HCT116 (cell line): ENCODE results near the gene SOCS7. TPM values are rescaled to one million over a fixed set of nuclear protein-coding genes. Genes with fewer than 3 reads are reported as not detected.

Experiments used
- ATAC-seq: fragments of 200-7000 bp; cut with Tn5 transposase; 2 replicates; pipeline ENCODE4 v1.9.1; 2020; ENCODE audit warnings: mild to moderate bottlenecking, moderate library complexity
- BruUV-seq: library from RNA; stranded (reverse); fragments of 400-500 nt; replicated peaks from 2 replicates; lab custom pipeline; 2021; lab: Mats Ljungman, UMichigan
- CTCF ChIA-PET: fragments of 300-600 bp; sonication (Branson Sonifier 250); formaldehyde crosslinking; loops from one replicate; lab custom pipeline; 2021; ENCODE audit warnings: antibody characterized with exemption; lab: Charles Lee
- POLR2A ChIA-PET: fragments of 300-600, 350-600 bp; sonication (Branson Sonifier 250); formaldehyde crosslinking; loops from one replicate; lab custom pipeline; 2021; ENCODE audit warnings: antibody characterized with exemption; lab: Charles Lee
- RAD21 ChIA-PET, 2 experiments: fragments of 300-600 bp; sonication (Branson Sonifier 250); formaldehyde crosslinking; loops; one replicate each; lab custom pipeline; 2023; ENCODE audit warnings: low total read pairs in 2 of 2; ENCODE audit not compliant: uncharacterized antibody in 2 of 2, unreplicated experiment in 2 of 2, low non-redundant PET in 1 of 2; lab: Charles Lee
- DNase-seq: peaks from one replicate; pipeline ENCODE4 v3.0.0-alpha.2; 2010; ENCODE audit warnings: low read depth, low spot score
- H2AFZ ChIP-seq: fragments of 200-600 bp; shearing (Covaris generic), sonication (generic); 2 replicates; pipeline ENCODE4 v1.6.1; 2017; ENCODE audit warnings: low read depth, mixed run types, mixed read lengths, antibody characterized with exemption, low read length; ENCODE audit not compliant: poor library complexity, severe bottlenecking
- H3K27ac ChIP-seq: 2 replicates; pipeline ENCODE4 v1.5.1; 2012; ENCODE audit warnings: low read depth, low read length
- H3K27me3 ChIP-seq: fragments of 200-600 bp; sonication (generic); 2 replicates; pipeline ENCODE4 v1.6.1; 2016; ENCODE audit warnings: mixed run types, low read length, mixed read lengths; ENCODE audit not compliant: insufficient read depth
- H3K36me3 ChIP-seq, 2 experiments: fragments of 200-500 bp in 1 of 2; fragments of 200-600 bp in 1 of 2; sonication (Bioruptor generic) in 1 of 2; sonication (generic) in 1 of 2; 2 replicates each; pipeline versions ENCODE4 v1.5.1 to v1.6.1; 2014 to 2016; ENCODE audit warnings: low read length in 2 of 2, inconsistent platforms in 1 of 2, mixed read lengths in 1 of 2, mixed run types in 1 of 2; ENCODE audit not compliant: insufficient read depth in 2 of 2, control insufficient read depth in 1 of 2
- H3K4me1 ChIP-seq, 2 experiments: fragments of 200-600 bp in 1 of 2; sonication (generic) in 1 of 2; 2 replicates each; pipeline versions ENCODE4 v1.5.1 to v1.6.1; 2012 to 2017; ENCODE audit warnings: low read length in 2 of 2, inconsistent platforms in 1 of 2, mild to moderate bottlenecking in 1 of 2, mixed read lengths in 1 of 2, mixed run types in 1 of 2, moderate library complexity in 1 of 2; ENCODE audit not compliant: insufficient read depth in 2 of 2, control insufficient read depth in 1 of 2
- H3K4me2 ChIP-seq: fragments of 200-600 bp; sonication (generic); 2 replicates; pipeline ENCODE4 v1.6.1; 2017; ENCODE audit warnings: mixed run types, low read length, mixed read lengths
- H3K4me3 ChIP-seq, 2 experiments: fragments of 200-600 bp in 1 of 2; sonication (generic) in 1 of 2; replicated peaks in 1 of 2; 2 replicates each; pipeline ENCODE4 v1.5.1; 2011 to 2016; ENCODE audit warnings: low read length in 2 of 2, control low read depth in 1 of 2, low read depth in 1 of 2, mild to moderate bottlenecking in 1 of 2, mixed read lengths in 1 of 2, mixed run types in 1 of 2
- H3K79me2 ChIP-seq: fragments of 200-600 bp; sonication (generic); 2 replicates; pipeline ENCODE4 v1.6.1; 2017; ENCODE audit warnings: mild to moderate bottlenecking, mixed run types, low read length, moderate library complexity, mixed read lengths; ENCODE audit not compliant: insufficient read depth
- H3K9ac ChIP-seq: fragments of 200-600 bp; sonication (generic); 2 replicates; pipeline ENCODE4 v1.6.1; 2016; ENCODE audit warnings: low read length, mixed read lengths
- H3K9me2 ChIP-seq: fragments of 200-600 bp; sonication (generic), shearing (Covaris generic); 2 replicates; pipeline ENCODE4 v1.6.1; 2017; ENCODE audit warnings: mixed run types, mild to moderate bottlenecking, moderate library complexity; ENCODE audit not compliant: insufficient read depth
- H3K9me3 ChIP-seq, 2 experiments: fragments of 200-500 bp in 1 of 2; fragments of 200-600 bp in 1 of 2; sonication (Bioruptor generic) in 1 of 2; sonication (generic) in 1 of 2; 2 replicates each; pipeline ENCODE4 v1.6.1; 2014 to 2017; ENCODE audit warnings: low read length in 2 of 2, mixed read lengths in 2 of 2, inconsistent platforms in 1 of 2, low read depth in 1 of 2, mild to moderate bottlenecking in 1 of 2, mixed run types in 1 of 2, moderate library complexity in 1 of 2; ENCODE audit not compliant: control insufficient read depth in 1 of 2, insufficient read depth in 1 of 2
- H4K20me1 ChIP-seq: fragments of 200-600 bp; sonication (generic), shearing (Covaris generic); 2 replicates; pipeline ENCODE4 v1.6.1; 2017; ENCODE audit warnings: mixed run types, mild to moderate bottlenecking, moderate library complexity; ENCODE audit not compliant: insufficient read depth
- CBX3 ChIP-seq: IDR thresholded peaks from 2 replicates; pipeline ENCODE4 v1.6.1; 2012; ENCODE audit warnings: low read depth
- EGR1 ChIP-seq: IDR thresholded peaks from 2 replicates; pipeline ENCODE4 v1.6.1; 2012; ENCODE audit warnings: low read depth
- ELF1 ChIP-seq: IDR thresholded peaks from 2 replicates; pipeline ENCODE4 v1.6.1; 2012; ENCODE audit warnings: low read depth, borderline replicate concordance
- EZH2phosphoT487 ChIP-seq: fragments of 200-600 bp; IDR thresholded peaks from 2 replicates; pipeline ENCODE4 v1.6.1; 2018; ENCODE audit warnings: antibody characterized with exemption, borderline replicate concordance
- FOSL1 ChIP-seq: IDR thresholded peaks from 2 replicates; pipeline ENCODE4 v1.6.1; 2012; ENCODE audit warnings: low read depth
- JUND ChIP-seq: IDR thresholded peaks from 2 replicates; pipeline ENCODE4 v1.6.1; 2012
- POLR2A ChIP-seq: IDR thresholded peaks from 2 replicates; pipeline ENCODE4 v1.7.0; 2011; ENCODE audit warnings: borderline replicate concordance; ENCODE audit not compliant: insufficient read depth, insufficient read length; ENCODE audit errors: extremely low read depth
- POLR2AphosphoS5 ChIP-seq: IDR thresholded peaks from 2 replicates; pipeline ENCODE4 v1.6.1; 2011; ENCODE audit warnings: mild to moderate bottlenecking, low read depth, low read length, moderate library complexity
- SIN3A ChIP-seq: IDR thresholded peaks from 2 replicates; pipeline ENCODE4 v1.6.1; 2012; ENCODE audit warnings: low read depth
- SP1 ChIP-seq: IDR thresholded peaks from 2 replicates; pipeline ENCODE4 v1.6.1; 2012; ENCODE audit warnings: low read depth
- TCF7L2 ChIP-seq: IDR thresholded peaks from 2 replicates; pipeline ENCODE4 v1.7.0; 2011; ENCODE audit warnings: borderline replicate concordance, inconsistent platforms; ENCODE audit not compliant: insufficient read depth, insufficient read length; ENCODE audit errors: extremely low read depth
- YY1 ChIP-seq: IDR thresholded peaks from 2 replicates; pipeline ENCODE4 v1.6.1; 2011; ENCODE audit warnings: low read length, low read depth, moderate library complexity, mild to moderate bottlenecking; ENCODE audit not compliant: insufficient replicate concordance; ENCODE audit errors: extremely low read depth
- ZFX ChIP-seq: fragments of 450-650 bp; IDR thresholded peaks from 2 replicates; pipeline ENCODE4 v1.6.1; 2017
- ZNF274 ChIP-seq: fragments of 200-500 bp; sonication (Bioruptor generic); IDR thresholded peaks from 2 replicates; pipeline ENCODE4 v1.6.1; 2014; ENCODE audit warnings: mild to moderate bottlenecking, low read depth, low read length, inconsistent platforms
- intact Hi-C: fragments of 100-400 bp; cut with micrococcal nuclease; formaldehyde crosslinking; loops from 2 replicates; pipeline ENCODE4 v1.10.0; 2022
- total RNA-seq: library from RNA; stranded (reverse); gene quantifications from one replicate; pipeline ENCODE4 v1.2.1, GENCODE V29; 2021; ENCODE audit not compliant: unreplicated experiment
- TF ChIP-seq, protein P1 (sequence below): IDR thresholded peaks from 2 replicates; pipeline ENCODE4 v1.6.1; 2012
- TF ChIP-seq, protein P2 (sequence below): IDR thresholded peaks from 2 replicates; pipeline ENCODE4 v1.6.1; 2012

Gene SOCS7
- total RNA-seq, 1 experiment from 2014 or later: 49.9 TPM

DNA sequence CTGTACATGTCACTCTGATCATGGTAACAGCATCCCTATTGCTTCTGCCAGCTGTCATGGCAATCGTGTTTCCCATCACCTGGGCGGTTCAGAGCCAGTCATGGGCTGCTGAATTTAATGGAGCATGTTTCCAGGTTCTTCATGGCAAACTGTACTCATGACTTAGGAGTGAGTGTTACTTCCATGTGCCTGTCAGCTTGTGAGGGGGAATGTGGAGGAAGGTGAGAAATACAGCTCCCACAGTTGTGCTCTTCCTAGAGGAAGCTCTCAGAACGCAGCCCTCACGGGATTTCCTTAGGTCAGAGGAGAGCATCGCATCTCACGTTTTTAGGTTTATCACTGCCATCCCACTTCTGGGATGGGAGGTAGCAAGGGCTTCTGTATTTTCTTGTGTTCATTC, 48.6 kb downstream of the SOCS7 start:
- no peak for ATAC-seq
- DNase-seq: no peak
- ChIA-PET RAD21 (no interaction called here), POLR2A (no interaction called here), CTCF (no interaction called here)
- Histone ChIP-seq H3K4me3 (no peak overlapping the region), H3K27me3 (no peaks in the 10 kb centered on the region), H3K79me2 (no peaks in the 10 kb centered on the region), H3K9me3 (no peaks in the 10 kb centered on the region), H3K4me2 (no peak overlapping the region), H3K9me2 (no peaks in the 10 kb centered on the region), H3K9ac (no peak overlapping the region), H4K20me1 (no peaks in the 10 kb centered on the region), H3K27ac (no peak overlapping the region), H3K36me3 (peaks cover 10 to 21% of the 10 kb centered on the region in 2 experiments), H2AFZ (no peak overlapping the region), H3K4me1 (peaks cover 0 to 5% of the 10 kb centered on the region in 2 experiments; a peak in 1 of 4 replicates)
- no TSS peak for BruUV-seq
- TF ChIP-seq JUND (no peak), SIN3A (no peak), POLR2A (no peak), CBX3 (no peak), SP1 (no peak), YY1 (no peak), ZNF274 (no peak), FOSL1 (no peak), POLR2AphosphoS5 (no peak), ZFX (no peak), TCF7L2 (no peak), EGR1 (no peak), ELF1 (no peak), EZH2phosphoT487 (no peak)
- TF ChIP-seq, protein P1, sequence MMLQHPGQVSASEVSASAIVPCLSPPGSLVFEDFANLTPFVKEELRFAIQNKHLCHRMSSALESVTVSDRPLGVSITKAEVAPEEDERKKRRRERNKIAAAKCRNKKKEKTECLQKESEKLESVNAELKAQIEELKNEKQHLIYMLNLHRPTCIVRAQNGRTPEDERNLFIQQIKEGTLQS: no peak
- TF ChIP-seq, protein P2, sequence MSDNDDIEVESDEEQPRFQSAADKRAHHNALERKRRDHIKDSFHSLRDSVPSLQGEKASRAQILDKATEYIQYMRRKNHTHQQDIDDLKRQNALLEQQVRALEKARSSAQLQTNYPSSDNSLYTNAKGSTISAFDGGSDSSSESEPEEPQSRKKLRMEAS: no peak
- intact Hi-C loops: no loop called here
